NCI-H1105 (cell line): ENCODE results near the gene C2orf74.
"Not testable (repeated sequence)": the region's sequence is repeated elsewhere in the genome, so short reads cannot be mapped to it uniquely, and the experiment has no call there.

Experiments
- DNase-seq: peaks from one replicate; lab custom pipeline; 2025; lab: John Stamatoyannopoulos, UW

C2orf74 gene

GRCh38 chr2:61175036-61175435 lies 13.0 kb downstream of the C2orf74 start:
- no peak for DNase-seq

DNA sequence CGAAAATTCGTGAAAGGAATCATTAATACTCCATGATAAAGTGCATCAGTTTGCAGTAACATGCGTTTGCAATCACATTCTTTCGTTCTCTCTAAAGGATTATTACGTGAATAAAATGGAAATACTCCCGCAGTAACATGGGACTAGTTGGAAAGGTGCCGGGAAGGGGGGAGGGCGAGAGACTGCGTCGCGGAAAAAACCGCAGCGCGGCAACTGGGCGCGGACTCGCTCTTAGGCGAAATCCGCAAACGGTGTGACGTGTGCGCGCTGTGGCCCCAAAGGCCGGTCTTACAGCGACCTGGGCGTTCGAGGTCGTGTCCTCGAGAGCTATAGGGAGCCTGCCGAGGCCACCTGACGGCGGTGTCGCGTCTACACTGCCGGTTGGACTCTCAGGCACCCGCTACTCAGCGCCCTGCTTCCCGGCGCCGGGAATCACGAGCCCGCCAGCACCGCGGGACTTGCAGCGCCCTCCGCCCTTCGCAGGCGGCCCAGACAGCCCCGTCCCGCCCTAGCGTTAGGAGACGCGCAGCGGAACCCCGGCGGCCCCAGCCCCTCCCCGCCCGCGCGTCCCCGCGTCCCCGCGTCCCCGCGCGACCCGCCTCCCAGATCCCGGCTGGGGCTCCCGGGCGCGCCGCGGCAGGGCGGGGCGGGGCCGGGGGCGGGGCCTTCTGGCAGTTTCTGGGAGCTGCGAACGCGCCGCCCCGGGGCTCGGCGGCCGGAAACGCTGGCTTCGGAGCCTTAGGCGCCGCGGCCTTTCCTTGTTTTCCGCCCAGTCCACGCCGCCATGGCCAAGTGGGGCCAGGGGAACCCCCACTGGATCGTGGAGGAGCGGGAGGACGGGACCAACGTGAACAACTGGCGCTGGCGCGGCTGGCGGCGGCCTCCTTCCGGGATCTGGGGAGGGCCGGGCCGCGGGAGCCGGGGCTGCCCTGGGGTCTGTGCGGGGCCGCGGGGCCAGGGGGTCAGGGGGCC lies 15.1 kb downstream of the C2orf74 start:
- DNase-seq: peak; percentile 88

- no peak for DNase-seq
Observed at GRCh38 chr2:61177727-61178549, 15.9 kb downstream of the C2orf74 start.

DNA sequence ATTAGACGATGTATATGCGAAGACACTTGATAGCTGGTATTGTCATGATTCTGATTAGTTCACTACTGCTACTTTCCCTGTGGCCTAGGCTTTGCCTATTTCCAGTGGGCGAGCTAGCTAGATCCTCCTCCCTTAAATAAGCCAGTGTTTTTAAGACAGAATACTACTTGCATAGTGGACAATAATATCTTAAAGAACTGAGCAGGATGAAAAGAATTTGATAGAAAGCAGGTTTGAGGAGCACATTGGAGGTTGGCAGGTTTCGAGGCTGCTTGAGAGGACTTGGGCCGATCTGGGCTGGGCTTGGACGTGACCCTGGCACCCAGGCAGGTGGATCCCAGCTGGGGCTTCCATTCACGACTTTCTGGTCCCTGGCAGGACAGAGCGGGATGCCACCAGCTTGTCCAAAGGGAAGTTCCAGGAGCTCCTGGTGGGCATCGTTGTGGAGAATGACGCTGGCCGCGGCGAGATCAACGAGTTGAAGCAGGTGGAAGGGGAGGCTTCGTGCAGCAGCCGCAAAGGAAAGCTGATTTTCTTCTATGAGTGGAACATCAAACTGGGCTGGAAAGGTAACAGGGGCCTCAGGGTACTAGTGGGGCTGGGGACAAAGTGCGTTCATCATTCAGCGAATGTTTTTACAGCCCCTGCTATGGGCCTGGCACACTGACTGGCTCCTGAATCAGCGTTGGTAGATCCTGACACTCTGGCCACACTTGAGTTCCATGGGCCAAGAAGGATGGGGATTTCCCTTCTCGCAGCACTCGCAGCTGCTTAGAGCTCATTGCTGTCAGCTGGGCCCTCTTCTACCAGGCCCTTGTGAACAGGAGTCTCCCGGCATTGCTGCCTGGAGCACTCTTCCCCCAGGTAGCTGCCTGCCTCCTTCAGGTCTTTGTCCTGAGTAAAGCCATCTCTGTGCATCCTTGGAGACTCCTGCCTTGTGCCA lies 16.9 kb downstream of the C2orf74 start:
- no peak for DNase-seq

GRCh38 chr2:61179701-61180639 lies 18.0 kb downstream of the C2orf74 start:
- DNase-seq: no peak

DNA sequence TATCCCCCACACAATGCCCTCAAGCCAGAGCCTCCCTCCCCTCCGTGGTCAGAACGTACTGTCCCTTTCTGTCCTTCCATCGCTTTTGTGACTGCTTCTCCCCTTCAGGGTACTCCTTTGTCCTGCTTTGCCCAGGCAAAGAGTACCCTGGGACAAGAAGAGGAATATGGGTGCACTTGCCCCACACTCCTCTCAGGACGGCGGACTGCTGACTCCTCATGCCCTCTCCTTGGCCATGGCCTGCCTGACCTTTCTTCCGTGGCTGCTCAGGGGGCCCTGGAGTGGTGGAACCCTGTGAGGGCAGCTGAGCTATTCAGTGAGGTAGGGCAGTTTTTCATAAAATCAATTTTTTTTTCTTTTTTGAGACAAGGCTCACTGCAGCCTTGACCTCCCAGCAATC lies 18.7 kb downstream of the C2orf74 start:
- DNase-seq: no peak

GRCh38 chr2:61181382-61182058 lies 19.5 kb downstream of the C2orf74 start:
- no peak for DNase-seq

- no peak for DNase-seq
Observed at GRCh38 chr2:61182059-61182383, 20.0 kb downstream of the C2orf74 start.

- DNase-seq: no peak
Observed at GRCh38 chr2:61183795-61184194, 21.8 kb downstream of the C2orf74 start.

DNA sequence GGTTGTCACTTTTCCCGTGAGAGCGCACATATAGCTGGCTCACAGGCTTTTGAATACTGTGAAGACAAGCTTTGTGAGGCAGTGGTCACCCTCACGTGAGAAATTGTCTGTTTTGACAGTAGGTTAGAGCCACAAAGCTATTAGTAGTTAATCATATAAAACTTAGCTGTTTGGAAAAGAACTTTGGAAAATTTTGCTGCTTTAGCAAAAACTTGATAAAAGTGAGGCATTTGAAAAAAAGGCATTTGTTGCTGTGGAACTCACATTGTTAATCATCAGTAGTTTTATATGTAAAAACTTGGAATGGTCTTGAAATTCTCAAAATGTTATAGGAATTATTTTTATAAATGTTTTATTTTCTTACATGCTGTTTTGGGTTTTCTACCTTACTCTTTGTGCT lies 22.3 kb downstream of the C2orf74 start:
- DNase-seq: no peak

DNA sequence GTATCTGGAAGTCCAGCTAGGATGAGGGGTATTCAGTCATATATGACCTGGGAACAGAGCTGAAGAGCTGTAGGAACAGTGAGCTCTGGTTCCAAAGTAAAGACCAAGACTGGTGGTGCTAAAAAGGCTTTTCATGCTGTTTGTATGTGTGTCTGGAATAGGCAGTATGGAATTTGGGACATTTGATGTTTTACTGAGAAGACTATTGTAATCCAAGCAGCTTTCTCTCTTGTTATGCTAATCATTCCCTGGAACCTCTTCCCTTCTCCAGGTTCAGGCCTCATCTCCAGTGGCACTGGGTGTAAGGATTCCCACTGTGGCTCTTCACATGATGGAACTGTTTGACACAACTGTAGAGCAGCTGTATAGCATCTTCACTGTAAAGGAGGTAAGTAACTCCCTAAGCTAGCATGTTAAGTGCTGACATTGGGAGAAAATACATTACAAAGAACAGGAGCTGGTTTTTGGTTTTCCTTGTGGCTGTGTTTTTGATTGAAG lies 23.3 kb downstream of the C2orf74 start:
- no peak for DNase-seq

DNA sequence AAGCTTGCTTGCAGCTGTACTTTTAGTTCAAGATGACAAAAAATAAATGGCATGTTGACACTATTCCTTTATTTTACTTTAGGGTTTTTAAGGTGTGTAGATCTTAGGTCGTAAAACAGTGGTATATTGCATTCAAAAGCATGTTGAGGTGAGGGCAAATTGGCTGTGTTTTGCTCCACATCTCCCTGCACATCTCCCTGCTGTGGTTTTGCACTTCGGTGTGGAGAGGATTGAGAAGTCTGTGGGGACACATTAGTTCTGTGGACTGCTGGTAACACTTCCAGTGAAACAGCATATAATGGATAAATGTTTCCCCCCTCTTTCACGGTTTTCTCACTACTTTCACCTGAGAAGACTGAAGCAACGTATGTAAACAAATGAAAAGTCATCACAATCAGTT lies 25.1 kb downstream of the C2orf74 start:
- DNase-seq: no peak

DNA sequence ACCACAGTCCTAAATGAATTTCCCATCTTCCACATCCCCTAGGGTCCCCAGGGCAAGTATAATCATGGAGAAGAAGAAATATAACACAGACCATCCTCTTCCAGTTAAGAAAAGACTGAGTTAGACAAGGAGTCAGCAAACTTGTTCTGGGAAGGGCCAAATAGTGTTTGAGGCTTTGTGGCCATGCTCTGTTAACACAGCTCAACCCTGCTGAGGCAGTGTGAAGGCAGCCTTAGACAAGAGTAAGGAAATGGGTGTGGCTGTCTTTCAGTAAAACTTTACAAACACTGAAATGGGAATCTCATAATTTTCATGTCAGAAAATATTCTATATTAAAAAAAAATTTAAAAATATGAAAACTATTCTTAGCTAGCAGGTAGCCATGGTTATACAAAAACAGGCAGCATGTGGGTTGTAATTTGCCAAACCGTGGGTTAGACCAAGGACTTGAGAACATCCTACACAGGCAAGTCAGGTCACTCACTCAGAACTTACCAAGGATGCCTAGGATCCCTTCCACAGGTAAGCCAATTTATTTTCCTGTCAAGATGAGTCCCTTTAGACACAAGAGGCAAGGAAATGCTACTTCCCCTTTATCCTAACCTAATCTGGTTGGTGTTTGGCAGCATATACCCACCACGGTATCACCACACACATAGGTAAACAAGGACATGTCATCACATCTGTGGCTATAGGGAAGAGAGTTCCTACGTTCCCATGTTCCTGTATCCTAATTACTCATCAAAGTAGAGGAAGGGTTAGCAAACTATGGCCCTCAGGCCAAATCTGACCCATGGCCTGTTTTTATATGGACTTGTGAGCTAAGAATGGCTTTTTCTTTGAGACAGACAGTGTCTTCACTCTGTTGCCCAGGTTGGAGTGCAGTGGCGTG lies 31.9 kb downstream of the C2orf74 start:
- no peak for DNase-seq

GRCh38 chr2:61194646-61195045 lies 32.7 kb downstream of the C2orf74 start:
- DNase-seq: not testable (repeated sequence)

- DNase-seq: no peak
Observed at GRCh38 chr2:61196671-61197070, 34.7 kb downstream of the C2orf74 start.

DNA sequence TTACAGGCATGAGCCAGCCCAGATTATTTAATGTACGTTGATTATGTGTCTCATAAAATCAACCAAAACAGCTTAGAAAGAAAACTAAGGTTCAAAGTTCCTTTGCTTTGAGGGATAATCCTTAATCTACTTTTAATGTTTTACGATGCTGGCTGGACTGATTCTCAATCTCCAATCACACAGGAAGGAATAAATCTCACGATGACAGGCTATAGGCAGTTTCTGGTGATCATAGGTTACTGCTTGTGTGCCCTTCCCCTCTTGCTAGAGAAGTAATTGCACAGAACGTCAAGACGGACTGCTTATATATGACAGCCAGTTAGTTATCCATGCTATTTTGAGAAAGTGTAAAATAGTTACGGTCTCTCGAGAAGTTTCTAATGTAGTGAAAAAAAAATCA lies 43.1 kb downstream of the C2orf74 start:
- DNase-seq: no peak

DNA sequence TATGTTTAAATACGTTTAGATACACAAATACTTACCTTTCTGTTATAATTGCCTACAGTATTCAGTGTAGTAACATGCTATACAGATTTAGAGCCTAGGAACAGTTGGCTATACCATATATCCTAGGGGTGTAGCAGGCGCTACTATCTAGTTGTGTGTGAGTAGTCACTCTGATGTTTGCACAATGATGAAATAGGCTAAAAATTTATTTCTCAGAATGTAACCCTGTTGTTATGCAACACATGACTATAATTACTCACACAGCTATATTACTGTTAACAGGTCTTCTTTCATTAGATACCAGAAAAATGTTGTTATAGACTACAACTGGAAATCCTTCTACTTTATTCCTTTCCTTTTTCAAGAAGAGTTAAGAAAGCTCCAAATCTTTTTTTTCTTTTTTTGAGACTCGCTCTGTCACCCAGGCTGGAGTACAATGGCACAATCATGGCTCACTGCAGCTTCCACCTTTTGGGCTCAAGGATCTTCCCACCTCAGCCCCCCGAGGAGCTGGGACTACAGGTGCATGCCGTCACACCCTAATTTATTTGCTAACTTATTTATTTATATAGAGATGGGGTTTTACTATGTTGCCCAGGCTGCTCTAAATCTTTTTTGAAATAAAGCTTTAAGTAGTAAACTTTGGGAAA lies 48.5 kb downstream of the C2orf74 start:
- DNase-seq: no peak

DNA sequence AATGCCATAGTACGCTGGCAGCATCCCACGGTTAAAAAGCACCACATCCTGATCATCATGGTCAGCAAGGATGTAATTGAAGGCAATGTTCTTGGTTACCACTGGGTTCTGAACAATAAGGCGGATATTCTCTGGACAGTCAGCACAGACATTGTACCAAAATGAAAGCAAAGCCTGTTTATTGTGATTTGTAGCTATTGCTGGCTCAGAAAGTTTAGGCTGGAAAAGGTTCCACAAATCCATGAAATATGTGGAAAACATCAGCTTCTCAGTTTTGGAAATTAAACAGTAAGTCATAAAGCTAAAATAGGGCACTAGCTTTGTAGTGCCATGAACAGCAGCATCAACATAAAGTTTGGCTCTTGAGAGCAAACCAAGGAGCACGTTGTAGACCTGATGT lies 52.2 kb downstream of the C2orf74 start:
- no peak for DNase-seq
